ENCODE data around the gene USP21. TPM values are rescaled to one million over a fixed set of nuclear protein-coding genes. Genes with fewer than 3 reads are reported as not detected.

The USP21 gene
- total and polyA plus RNA-seq, 9 of the 15 experiments (the other 6 are each of a cell fraction or from before 2014, with no cell fraction given), result 4.9 to 52.4 (median 21.6) TPM

GRCh38 chr1:161177112-161177935 is 18.0 kb downstream of the USP21 start, which contains the start of gene B4GALT3 (continued):
- TF ChIP-seq, protein P1, sequence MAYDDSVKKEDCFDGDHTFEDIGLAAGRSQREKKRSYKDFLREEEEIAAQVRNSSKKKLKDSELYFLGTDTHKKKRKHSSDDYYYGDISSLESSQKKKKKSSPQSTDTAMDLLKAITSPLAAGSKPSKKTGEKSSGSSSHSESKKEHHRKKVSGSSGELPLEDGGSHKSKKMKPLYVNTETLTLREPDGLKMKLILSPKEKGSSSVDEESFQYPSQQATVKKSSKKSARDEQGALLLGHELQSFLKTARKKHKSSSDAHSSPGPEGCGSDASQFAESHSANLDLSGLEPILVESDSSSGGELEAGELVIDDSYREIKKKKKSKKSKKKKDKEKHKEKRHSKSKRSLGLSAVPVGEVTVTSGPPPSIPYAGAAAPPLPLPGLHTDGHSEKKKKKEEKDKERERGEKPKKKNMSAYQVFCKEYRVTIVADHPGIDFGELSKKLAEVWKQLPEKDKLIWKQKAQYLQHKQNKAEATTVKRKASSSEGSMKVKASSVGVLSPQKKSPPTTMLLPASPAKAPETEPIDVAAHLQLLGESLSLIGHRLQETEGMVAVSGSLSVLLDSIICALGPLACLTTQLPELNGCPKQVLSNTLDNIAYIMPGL (CRISPR knock-in tag; IDR thresholded peaks at IDR 0.05), result no peak
- TF ChIP-seq CCNT2 (IDR thresholded peaks at IDR 0.05; ENCODE audit: borderline replicate concordance, extremely low read depth, insufficient read length, low read depth, low read length) (peak; percentile 49), THRA (IDR thresholded peaks at IDR 0.05) (no peak), GATAD2B (IDR thresholded peaks at IDR 0.05; ENCODE audit: borderline replicate concordance) (no peak), ZBED1 (IDR thresholded peaks at IDR 0.05) (0 out of 2 replicates have a peak, but pooled peaks have one; percentile 13), FOXP1 (CRISPR knock-in tag; IDR thresholded peaks at IDR 0.05) (peak; percentile 16; the same call in 1 of the 2 replicates), E2F1 (CRISPR knock-in tag; IDR thresholded peaks at IDR 0.05) (peak; percentile 65; the same call in 1 of the 2 replicates), TFAM (CRISPR knock-in tag; conservative IDR thresholded peaks at IDR 0.05) (no peak), KDM5B (IDR thresholded peaks at IDR 0.05; ENCODE audit: insufficient replicate concordance, low read depth, low read length) (peak; percentile 96), NR1H2 (CRISPR knock-in tag; IDR thresholded peaks at IDR 0.05) (peak; percentile 68), NCOR1 (IDR thresholded peaks at IDR 0.05) (peak; percentile 27), TCF15 (CRISPR knock-in tag; IDR thresholded peaks at IDR 0.05) (no peak)
- TF ChIP-seq, protein P2, sequence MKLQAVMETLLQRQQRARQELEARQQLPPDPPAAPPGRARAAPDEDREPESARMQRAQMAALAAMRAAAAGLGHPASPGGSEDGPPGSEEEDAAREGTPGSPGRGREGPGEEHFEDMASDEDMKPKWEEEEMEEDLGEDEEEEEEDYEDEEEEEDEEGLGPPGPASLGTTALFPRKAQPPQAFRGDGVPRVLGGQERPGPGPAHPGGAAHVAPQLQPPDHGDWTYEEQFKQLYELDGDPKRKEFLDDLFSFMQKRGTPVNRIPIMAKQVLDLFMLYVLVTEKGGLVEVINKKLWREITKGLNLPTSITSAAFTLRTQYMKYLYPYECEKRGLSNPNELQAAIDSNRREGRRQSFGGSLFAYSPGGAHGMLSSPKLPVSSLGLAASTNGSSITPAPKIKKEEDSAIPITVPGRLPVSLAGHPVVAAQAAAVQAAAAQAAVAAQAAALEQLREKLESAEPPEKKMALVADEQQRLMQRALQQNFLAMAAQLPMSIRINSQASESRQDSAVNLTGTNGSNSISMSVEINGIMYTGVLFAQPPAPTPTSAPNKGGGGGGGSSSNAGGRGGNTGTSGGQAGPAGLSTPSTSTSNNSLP (IDR thresholded peaks at IDR 0.05; ENCODE audit: borderline replicate concordance, low read depth, low read length), result peak; percentile 42; the same call in 1 of the 2 replicates
- TF ChIP-seq, protein P3, sequence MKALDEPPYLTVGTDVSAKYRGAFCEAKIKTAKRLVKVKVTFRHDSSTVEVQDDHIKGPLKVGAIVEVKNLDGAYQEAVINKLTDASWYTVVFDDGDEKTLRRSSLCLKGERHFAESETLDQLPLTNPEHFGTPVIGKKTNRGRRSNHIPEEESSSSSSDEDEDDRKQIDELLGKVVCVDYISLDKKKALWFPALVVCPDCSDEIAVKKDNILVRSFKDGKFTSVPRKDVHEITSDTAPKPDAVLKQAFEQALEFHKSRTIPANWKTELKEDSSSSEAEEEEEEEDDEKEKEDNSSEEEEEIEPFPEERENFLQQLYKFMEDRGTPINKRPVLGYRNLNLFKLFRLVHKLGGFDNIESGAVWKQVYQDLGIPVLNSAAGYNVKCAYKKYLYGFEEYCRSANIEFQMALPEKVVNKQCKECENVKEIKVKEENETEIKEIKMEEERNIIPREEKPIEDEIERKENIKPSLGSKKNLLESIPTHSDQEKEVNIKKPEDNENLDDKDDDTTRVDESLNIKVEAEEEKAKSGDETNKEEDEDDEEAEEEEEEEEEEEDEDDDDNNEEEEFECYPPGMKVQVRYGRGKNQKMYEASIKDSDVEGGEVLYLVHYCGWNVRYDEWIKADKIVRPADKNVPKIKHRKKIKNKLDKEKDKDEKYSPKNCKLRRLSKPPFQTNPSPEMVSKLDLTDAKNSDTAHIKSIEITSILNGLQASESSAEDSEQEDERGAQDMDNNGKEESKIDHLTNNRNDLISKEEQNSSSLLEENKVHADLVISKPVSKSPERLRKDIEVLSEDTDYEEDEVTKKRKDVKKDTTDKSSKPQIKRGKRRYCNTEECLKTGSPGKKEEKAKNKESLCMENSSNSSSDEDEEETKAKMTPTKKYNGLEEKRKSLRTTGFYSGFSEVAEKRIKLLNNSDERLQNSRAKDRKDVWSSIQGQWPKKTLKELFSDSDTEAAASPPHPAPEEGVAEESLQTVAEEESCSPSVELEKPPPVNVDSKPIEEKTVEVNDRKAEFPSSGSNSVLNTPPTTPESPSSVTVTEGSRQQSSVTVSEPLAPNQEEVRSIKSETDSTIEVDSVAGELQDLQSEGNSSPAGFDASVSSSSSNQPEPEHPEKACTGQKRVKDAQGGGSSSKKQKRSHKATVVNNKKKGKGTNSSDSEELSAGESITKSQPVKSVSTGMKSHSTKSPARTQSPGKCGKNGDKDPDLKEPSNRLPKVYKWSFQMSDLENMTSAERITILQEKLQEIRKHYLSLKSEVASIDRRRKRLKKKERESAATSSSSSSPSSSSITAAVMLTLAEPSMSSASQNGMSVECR (CRISPR knock-in tag; IDR thresholded peaks at IDR 0.05), result peak; percentile 83
